Measurements from ENCODE around the gene TMEM39B. TPM values are rescaled to one million over a fixed set of nuclear protein-coding genes. Genes with fewer than 3 reads are reported as not detected.

The TMEM39B gene
- total RNA-seq, 3 donors from 2014 or later = 4.2 to 6.2 (median 4.8) TPM

DNA sequence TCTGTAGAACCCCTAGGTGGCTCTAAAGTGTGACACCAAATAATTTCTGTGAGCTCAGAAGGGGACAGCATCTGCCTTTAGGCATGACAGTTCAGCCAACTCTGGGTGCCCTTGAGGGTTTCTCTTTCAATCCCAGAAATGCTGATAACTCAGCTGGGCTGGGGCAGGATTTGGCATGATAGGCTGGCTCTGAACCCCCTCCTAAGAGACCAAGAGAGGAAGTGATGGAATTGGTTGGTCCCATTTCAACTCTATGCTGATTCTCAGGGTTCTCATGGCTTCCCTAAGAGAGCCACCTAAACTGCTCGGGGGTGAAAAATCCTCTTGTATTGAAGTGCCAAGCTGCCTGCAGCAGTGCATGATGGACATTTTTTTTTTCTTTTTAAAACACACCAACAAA lies 28.5 kb upstream of the TMEM39B start:
- no peak for DNase-seq (ENCODE audit: low spot score in 2 of 2)
- Histone ChIP-seq H3K27me3 (no peaks in the 10 kb centered on the region), H3K4me1 (no peaks in the 10 kb centered on the region), H3K4me3 (no peak overlapping the region), H3K27ac (no peak overlapping the region), H3K9me3 (no peaks in the 10 kb centered on the region), H3K36me3 (no peaks in the 10 kb centered on the region)
- intact Hi-C loops (cut with DNase I; ENCODE audit: low total_unique reads) = no loop called here
- no peak for TF ChIP-seq POLR2A (IDR thresholded peaks at IDR 0.05)
- TF ChIP-seq CTCF (IDR thresholded peaks at IDR 0.05) = no peak
- no peak for TF ChIP-seq POLR2AphosphoS5 (IDR thresholded peaks at IDR 0.05)

DNA sequence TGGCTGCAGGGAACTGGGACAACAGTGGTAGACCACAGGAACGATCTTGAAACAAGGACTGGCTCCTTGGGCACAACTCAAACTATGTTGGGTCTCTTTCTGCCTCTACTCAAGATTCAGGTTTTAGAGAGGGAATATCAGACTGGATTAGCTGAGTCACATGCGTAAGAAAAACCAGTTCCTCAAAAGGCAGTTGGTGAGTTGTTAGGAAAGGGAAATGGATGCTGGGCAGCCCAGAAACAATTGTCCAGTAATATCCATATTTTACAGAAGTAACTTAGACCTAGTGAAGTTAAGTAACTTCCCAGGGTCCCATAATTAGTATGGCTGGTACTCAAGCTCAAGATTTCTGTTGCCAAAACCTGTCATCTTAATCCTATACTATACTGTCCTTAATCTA lies 27.0 kb upstream of the TMEM39B start:
- no peak for DNase-seq (ENCODE audit: low spot score in 2 of 2)
- H3K4me1 ChIP-seq = no peaks in the 10 kb centered on the region
- no peak overlapping the region for H3K27ac ChIP-seq
- intact Hi-C loops (cut with DNase I; ENCODE audit: low total_unique reads) = no loop called here
- H3K27me3 ChIP-seq = no peaks in the 10 kb centered on the region
- H3K4me3 ChIP-seq = no peak overlapping the region
- no peaks in the 10 kb centered on the region for H3K36me3 ChIP-seq
- no peaks in the 10 kb centered on the region for H3K9me3 ChIP-seq
- no peak for TF ChIP-seq POLR2A (IDR thresholded peaks at IDR 0.05)
- TF ChIP-seq CTCF (IDR thresholded peaks at IDR 0.05) = no peak
- TF ChIP-seq POLR2AphosphoS5 (IDR thresholded peaks at IDR 0.05) = no peak

- no peak for DNase-seq (ENCODE audit: low spot score in 2 of 2)
- peaks cover 6% of the 10 kb centered on the region for H3K36me3 ChIP-seq
Observed at GRCh38 chr1:32047701-32048100, 25.0 kb upstream of the TMEM39B start.

GRCh38 chr1:32048440-32048839 lies 24.3 kb upstream of the TMEM39B start:
- Histone ChIP-seq H3K4me1 (no peaks in the 10 kb centered on the region), H3K9me3 (no peaks in the 10 kb centered on the region), H3K36me3 (peaks cover 6% of the 10 kb centered on the region), H3K27ac (no peak overlapping the region), H3K4me3 (no peak overlapping the region), H3K27me3 (no peaks in the 10 kb centered on the region)
- no peak for DNase-seq (ENCODE audit: low spot score in 2 of 2)
- intact Hi-C loops (cut with DNase I; ENCODE audit: low total_unique reads) = no loop called here
- TF ChIP-seq CTCF (IDR thresholded peaks at IDR 0.05) = no peak
- TF ChIP-seq POLR2A (IDR thresholded peaks at IDR 0.05) = no peak
- TF ChIP-seq POLR2AphosphoS5 (IDR thresholded peaks at IDR 0.05) = no peak

More at GRCh38 chr1:32047701-32048100, 25.0 kb upstream of the TMEM39B start:
- intact Hi-C loops (cut with DNase I; ENCODE audit: low total_unique reads) = no loop called here
- TF ChIP-seq CTCF (IDR thresholded peaks at IDR 0.05) (no peak), POLR2AphosphoS5 (IDR thresholded peaks at IDR 0.05) (no peak), POLR2A (IDR thresholded peaks at IDR 0.05) (no peak)
- Histone ChIP-seq H3K9me3 (no peaks in the 10 kb centered on the region), H3K27me3 (no peaks in the 10 kb centered on the region), H3K4me3 (no peak overlapping the region), H3K27ac (no peak overlapping the region), H3K4me1 (no peaks in the 10 kb centered on the region)

- Histone ChIP-seq H3K9me3 (no peaks in the 10 kb centered on the region), H3K27me3 (no peaks in the 10 kb centered on the region), H3K4me1 (no peaks in the 10 kb centered on the region), H3K4me3 (no peak overlapping the region), H3K36me3 (peaks cover 6% of the 10 kb centered on the region), H3K27ac (no peak overlapping the region)
- no peak for DNase-seq (ENCODE audit: low spot score in 2 of 2)
- intact Hi-C loops (cut with DNase I; ENCODE audit: low total_unique reads) = no loop called here
- TF ChIP-seq POLR2A (IDR thresholded peaks at IDR 0.05) (no peak), CTCF (IDR thresholded peaks at IDR 0.05) (no peak), POLR2AphosphoS5 (IDR thresholded peaks at IDR 0.05) (no peak)
Observed at GRCh38 chr1:32051706-32052105, 21.0 kb upstream of the TMEM39B start.

All from breast epithelium (tissue), 4 donors.